ENCODE data around the gene PCDHGB6. TPM values are rescaled to one million over a fixed set of nuclear protein-coding genes. Genes with fewer than 3 reads are reported as not detected.
"Not testable (repeated sequence)": the region's sequence is repeated elsewhere in the genome, so short reads cannot be mapped to it uniquely, and the experiment has no call there.

The PCDHGB6 gene
- total RNA-seq, 3 donors from 2014 or later (not counting 1 experiment from before 2014, with no cell fraction given), result 2.1 to 5.9 (median 2.9) TPM

- peaks cover 37% of the 10 kb centered on the region for H3K9me3 ChIP-seq (ENCODE audit: control insufficient read depth, insufficient read depth, low read length)
- not testable (repeated sequence) for H3K9me3 Mint-ChIP-seq
- DNase-seq, result peak; percentile 37 to 39
Observed at GRCh38 chr5:141397756-141398551, 9.9 kb upstream of the PCDHGB6 start, which contains the start of gene PCDHGB5. PCDHGB5 (plus strand) TSS chr5:141397947; CDS start chr5:141398128, 181 bp downstream.

GRCh38 chr5:141398608-141399007 lies 9.2 kb upstream of the PCDHGB6 start:
- H3K4me1 Mint-ChIP-seq, result peaks cover 5 to 11% of the 10 kb centered on the region in 2 donors
- H3K27me3 Mint-ChIP-seq (ENCODE audit: low read depth in 2 of 2), result peaks cover 46 to 61% of the 10 kb centered on the region in 2 donors
- ATAC-seq (no peak), DNase-seq (no peak)
- WGBS (ENCODE audit: insufficient coverage), result 37% methylated on average over 14 of the region's 15 CpGs
- no peak for TF ChIP-seq CTCF (IDR thresholded peaks at IDR 0.05)
- H3K4me3 Mint-ChIP-seq, result peak overlapping the region; percentile 37
- peaks cover 5% of the 10 kb centered on the region for H3K4me1 ChIP-seq (ENCODE audit: control insufficient read depth, insufficient read depth, low read length)
- H3K27ac Mint-ChIP-seq, result no peak overlapping the region
- peaks cover 35% of the 10 kb centered on the region for H3K9me3 ChIP-seq (ENCODE audit: control insufficient read depth, insufficient read depth, low read length)
- H3K9me3 Mint-ChIP-seq, result peaks cover 0 to 5% of the 10 kb centered on the region in 2 donors
- H3K27me3 ChIP-seq (ENCODE audit: control insufficient read depth, insufficient read depth, low read length), result peaks cover 60% of the 10 kb centered on the region
- H3K27ac ChIP-seq (ENCODE audit: low read length), result no peak overlapping the region
- intact Hi-C loops (cut with micrococcal nuclease), result no loop called here
- no peaks in the 10 kb centered on the region for H3K36me3 ChIP-seq (ENCODE audit: control insufficient read depth, insufficient read depth, low read length)
- H3K4me3 ChIP-seq (ENCODE audit: low read length), result no peak overlapping the region
- H3K36me3 Mint-ChIP-seq, result no peaks in the 10 kb centered on the region

More at GRCh38 chr5:141397756-141398551, 9.9 kb upstream of the PCDHGB6 start, which contains the start of gene PCDHGB5:
- intact Hi-C loops (cut with micrococcal nuclease); H3K27ac ChIP-seq (ENCODE audit: low read length); H3K27ac Mint-ChIP-seq; H3K4me1 Mint-ChIP-seq; H3K36me3 ChIP-seq (ENCODE audit: control insufficient read depth, insufficient read depth, low read length); H3K36me3 Mint-ChIP-seq; H3K4me1 ChIP-seq (ENCODE audit: control insufficient read depth, insufficient read depth, low read length): not testable (repeated sequence)
- H3K4me3 Mint-ChIP-seq, result peak within 1 kb of the TSS; percentile 83
- WGBS (ENCODE audit: insufficient coverage), result 11% methylated on average over 17 of the region's 43 CpGs
- H3K27me3 Mint-ChIP-seq (ENCODE audit: low read depth in 2 of 2), result peaks cover 46 to 63% of the 10 kb centered on the region in 2 donors
- Histone ChIP-seq H3K4me3 (ENCODE audit: low read length) (peak within 1 kb of the TSS; percentile 24), H3K27me3 (ENCODE audit: control insufficient read depth, insufficient read depth, low read length) (peaks cover 59% of the 10 kb centered on the region)
- peak; percentile 89 to 99 (median 98) for ATAC-seq
- TF ChIP-seq CTCF (IDR thresholded peaks at IDR 0.05), result peak; percentile 46

GRCh38 chr5:141399555-141400258 lies 8.1 kb upstream of the PCDHGB6 start:
- no peak for TF ChIP-seq CTCF (IDR thresholded peaks at IDR 0.05)
- H3K9me3 ChIP-seq (ENCODE audit: control insufficient read depth, insufficient read depth, low read length), result peaks cover 28% of the 10 kb centered on the region
- DNase-seq (no peak), ATAC-seq (no peak)
- H3K27me3 Mint-ChIP-seq (ENCODE audit: low read depth in 2 of 2), result peaks cover 46 to 60% of the 10 kb centered on the region in 2 donors
- no peaks in the 10 kb centered on the region for H3K36me3 Mint-ChIP-seq
- peaks cover 0 to 2% of the 10 kb centered on the region in 2 donors for H3K9me3 Mint-ChIP-seq
- 42% methylated on average over 61 of the region's 61 CpGs for WGBS (ENCODE audit: insufficient coverage)
- H3K27ac ChIP-seq (ENCODE audit: low read length), result no peak overlapping the region
- H3K36me3 ChIP-seq (ENCODE audit: control insufficient read depth, insufficient read depth, low read length), result no peaks in the 10 kb centered on the region
- peaks cover 5 to 11% of the 10 kb centered on the region in 2 donors for H3K4me1 Mint-ChIP-seq
- H3K27ac Mint-ChIP-seq, result no peak overlapping the region
- intact Hi-C loops (cut with micrococcal nuclease), result no loop called here
- H3K27me3 ChIP-seq (ENCODE audit: control insufficient read depth, insufficient read depth, low read length), result peaks cover 60% of the 10 kb centered on the region
- no peak overlapping the region for H3K4me3 Mint-ChIP-seq
- H3K4me3 ChIP-seq (ENCODE audit: low read length), result no peak overlapping the region
- peaks cover 5% of the 10 kb centered on the region for H3K4me1 ChIP-seq (ENCODE audit: control insufficient read depth, insufficient read depth, low read length)
